ENCODE data around the gene AGXT2.
A peak's percentile ranks its signal among the peaks of the same experiment; 100 is the strongest.
"Not testable (repeated sequence)": the region's sequence is repeated elsewhere in the genome, so short reads cannot be mapped to it uniquely, and the experiment has no call there.

Gene AGXT2

DNA sequence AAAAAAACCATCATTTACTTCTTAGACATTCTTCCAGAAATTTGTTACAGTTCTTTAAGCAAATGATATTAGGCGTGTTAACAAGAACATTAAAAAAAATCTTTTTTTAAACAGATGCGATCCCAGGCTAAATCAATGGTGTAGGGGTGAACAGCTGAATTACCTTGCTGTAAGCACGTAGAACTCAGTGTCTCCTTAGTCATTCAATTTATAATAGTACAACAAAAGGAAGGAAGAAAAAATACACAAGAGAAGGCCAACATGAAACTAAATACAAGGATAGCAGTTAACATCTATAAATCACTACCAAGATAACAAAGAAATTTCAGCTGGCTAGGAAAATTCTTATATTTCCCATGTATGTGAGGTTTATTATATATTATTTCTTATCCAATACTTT, 35.4 kb downstream of the AGXT2 start:
- no peak for DNase-seq

DNA sequence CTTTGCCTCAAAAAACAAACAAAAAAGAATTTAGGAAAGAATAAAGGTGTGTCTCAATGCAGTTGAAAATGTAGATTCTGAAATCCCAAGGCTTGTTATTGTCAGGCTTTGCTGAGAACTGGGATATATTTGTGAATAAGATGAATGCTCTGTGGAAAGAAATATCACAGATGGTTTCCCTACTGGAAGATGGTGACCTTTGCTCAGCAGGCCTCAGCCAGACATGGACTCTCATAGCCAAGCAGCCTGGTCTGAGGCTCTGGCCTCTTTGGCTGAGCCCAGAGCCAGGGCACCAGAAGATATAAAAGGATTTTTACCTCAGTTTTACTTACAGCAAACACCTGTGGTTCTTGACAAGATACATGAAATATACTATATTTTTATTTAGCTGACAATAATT, 37.1 kb downstream of the AGXT2 start:
- no peak for DNase-seq

DNA sequence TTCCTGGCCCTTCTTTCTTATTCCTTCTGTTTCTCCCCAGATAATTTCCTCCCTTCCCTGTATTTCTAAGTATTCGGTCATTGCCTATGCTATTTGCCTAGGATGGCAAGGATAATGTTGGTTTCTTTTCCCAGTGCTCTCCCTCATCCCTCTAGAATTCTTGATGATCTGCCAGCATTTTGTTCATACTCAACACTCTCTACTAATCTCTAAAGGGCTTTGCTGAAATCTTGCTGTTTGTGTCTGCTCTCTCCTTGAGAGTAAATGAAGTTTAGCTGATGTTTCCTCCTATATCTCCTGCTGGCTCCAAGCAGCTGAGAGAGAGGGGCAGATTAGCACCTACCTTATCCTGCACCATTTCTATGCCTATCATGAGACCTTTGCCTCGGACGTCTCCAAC, 38.1 kb downstream of the AGXT2 start:
- DNase-seq, result no peak

DNA sequence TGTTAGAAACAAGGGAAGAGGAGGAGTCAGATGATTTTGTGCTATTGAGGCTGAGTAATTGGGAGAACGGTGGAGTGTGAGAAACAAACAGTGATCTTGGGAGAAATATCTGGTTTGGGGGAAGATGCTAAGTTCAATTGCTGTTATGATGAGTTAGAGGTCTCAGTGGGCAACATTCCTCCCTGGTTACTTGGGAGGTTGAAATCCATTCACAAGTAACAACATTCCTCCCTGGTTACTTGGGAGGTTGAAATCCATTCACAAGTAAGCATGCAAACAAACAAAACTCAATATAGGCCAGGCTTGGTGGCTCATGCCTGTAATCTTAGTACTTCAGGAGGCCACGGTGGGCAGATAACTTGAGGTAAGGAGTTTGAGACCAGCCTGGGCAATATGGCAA, 38.7 kb downstream of the AGXT2 start:
- no peak for DNase-seq

DNA sequence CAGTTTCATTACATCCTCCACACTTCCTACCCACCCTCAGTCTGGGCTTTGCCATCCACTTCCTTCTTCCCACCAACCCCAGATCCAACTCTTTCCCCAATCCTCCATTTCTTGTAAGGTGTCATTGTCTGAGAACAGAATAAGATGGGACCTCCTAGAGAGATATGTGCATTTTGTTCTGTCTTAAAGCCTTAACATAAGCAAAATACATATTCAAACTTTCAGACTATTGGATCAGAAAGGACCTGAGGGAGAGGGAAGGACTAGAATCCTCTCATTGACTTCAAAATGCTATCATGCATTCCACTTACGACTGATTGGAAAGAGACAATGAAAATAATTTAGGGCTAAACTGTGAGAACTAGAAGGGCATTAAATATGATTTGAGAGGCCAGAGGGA, 43.0 kb downstream of the AGXT2 start:
- DNase-seq, result no peak

DNA sequence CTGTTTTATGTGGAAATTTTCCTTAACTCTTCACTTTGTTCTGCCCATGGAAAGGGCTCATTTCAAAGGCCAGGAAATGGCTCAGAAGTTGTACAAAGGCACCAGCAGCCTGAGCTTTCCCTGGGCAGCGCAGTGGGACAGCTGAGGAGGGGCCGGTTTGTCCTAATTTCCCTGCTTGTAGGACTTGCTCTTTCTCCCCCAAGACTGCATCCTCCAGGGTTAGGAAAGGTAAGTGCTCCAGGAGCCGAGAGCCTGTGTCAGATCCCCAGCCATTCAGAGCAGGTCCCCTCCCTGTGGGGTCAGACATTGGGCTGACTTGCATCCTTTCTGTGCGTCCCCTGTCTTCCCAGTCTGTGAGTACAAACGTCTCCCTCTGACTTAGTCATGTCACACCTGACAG, 43.5 kb downstream of the AGXT2 start:
- DNase-seq, result no peak

DNA sequence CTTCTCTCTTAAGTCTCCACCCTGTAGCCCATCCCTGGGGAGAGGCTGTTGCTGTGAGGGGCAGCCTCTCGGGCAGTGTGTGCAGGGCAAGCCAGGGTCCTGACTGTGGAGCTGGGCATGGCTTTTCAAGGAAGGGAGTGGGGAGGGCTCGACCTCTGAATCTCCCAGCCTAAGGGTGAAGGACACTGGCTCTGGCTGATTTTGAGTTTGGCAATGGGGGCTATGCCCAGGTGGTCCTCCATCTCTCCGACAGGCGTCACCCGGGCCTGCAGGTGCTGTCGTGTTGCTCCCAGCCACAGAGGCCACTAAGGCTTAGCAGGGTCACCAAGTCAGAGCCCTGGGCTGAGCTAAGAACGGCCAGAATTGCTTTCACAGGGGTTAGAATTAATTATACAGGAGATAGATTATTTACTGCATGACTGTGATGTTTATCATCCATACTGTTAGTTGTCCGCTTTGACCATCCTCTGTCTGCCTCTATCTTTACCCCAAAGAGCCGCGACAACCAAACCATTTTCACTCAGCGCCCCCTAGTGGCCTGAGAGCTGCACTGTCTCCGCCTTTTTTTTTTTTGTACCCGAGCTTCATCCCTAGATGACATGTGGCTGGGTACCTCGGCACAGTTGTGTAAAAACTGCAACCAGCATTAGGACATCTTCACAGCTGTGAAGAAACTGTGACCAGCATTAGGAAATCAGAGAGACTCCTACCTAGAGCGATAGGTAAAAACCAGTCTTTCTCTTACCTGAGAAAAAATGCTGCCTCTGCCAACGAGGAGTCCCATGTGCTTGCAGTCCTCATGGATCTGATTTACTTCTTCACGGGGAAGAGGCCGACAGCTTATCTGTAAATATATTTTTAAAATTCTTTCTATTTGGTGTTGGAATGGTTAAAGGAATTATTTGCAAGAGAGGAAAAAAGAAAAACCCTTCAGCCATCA, 44.5 kb downstream of the AGXT2 start:
- DNase-seq, result peak; percentile 82

DNA sequence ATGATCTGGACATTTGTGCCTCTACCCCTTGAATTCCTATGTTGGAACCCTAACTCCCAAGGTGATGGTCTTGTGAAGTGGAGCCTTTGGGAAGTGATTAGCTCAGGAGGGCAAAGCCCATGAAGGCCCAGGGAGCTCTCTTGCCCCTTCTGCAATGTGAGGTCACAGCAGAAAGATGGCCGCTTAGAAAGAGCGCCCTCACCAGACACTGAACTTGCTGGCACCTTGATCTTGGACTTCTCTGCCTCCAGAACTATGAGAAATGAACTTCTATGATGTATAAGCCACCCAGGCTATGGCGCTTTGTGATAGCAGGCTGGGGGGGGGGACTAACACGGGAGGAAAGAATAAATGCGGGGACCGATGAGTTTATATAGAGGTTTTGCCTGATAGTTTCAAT, 45.3 kb downstream of the AGXT2 start:
- no peak for DNase-seq

DNA sequence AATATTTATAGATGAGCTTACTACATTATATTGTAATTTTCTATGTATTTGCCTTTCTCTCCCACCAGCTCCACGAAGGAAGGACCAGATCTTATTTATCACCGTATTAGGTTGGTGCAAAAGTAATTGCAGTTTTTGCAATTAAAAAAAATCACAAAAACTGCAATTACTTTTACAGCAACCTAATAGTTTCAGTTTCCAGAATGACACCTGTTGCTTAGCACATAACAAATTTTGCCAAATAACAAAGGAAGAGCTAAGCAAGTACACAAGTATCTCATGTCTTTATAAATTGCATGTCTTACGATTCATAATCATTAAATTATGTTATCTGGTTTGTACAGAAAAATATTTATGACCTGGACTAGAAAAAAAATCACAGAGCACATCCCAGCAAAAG, 45.9 kb downstream of the AGXT2 start:
- no peak for DNase-seq

DNA sequence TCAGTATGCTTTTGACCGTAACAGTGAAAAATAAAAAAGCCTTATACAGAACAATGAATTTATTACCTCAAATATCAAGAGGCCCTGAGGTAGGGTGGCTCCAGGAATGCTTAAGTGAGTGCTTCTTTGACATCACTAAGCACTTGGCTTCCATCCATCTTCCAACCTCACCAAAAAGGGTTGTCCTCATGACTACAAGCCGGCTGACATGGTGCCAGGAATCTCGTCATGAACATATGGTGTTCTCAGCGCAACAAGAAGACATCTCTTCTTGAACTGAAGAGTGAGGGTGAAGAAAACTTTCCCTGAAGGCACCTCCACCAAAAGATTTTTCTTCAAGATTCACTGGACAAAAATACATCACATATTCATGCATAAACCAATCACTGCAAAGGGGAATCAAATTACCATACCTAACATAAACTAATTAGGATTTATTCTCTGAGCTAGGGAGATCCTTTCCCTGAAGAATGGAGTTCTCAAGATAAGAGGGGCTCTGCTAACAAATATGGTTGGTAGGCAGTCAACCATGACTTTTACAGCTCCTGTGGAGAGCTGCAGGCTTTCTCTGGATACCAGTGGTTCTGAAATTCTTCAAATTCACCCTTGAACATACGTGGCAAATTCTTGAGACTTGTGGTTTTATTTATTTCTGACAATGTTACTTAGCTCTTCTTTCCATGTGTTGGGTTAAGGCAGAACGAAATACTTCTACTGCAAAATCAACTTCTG, 49.5 kb downstream of the AGXT2 start:
- no peak for DNase-seq

DNA sequence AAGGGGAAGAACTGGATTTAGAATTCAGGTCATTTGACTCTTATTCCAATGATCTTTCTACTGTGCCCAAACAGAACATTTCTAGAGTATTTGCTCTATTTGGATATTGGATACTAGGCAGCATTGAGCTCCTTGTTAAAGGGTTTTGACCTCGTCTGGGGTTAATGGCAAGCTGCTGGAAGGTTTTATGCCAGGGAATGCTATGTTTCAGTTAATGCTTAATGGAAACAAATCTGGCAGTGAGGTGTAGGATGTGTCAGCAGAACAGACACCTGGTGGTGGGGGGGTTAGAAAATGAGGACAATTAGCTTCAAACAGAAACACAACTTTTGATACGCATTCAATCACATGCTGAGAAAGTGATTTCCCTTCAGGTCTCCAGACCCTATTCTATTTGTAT, 51.5 kb downstream of the AGXT2 start:
- no peak for DNase-seq

DNA sequence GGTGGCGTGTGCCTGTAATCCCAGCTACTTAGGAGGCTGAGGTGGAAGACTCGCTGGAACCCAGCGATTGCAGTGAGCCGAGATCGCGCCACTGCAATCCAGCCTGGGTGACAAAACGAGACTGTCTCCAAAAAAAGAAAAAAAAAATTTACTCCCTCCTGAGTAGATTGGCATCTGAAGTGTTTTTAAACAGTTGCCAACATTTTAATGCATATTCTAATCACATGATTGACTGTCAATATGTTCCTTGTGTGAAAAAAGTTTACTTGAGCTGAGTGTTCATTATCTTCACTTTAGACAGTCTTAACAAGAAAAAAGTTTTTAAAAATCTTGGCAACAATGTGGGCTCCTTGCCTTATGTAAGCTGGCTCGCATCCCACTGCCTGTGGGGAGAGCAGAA, 53.8 kb downstream of the AGXT2 start:
- no peak for DNase-seq

DNA sequence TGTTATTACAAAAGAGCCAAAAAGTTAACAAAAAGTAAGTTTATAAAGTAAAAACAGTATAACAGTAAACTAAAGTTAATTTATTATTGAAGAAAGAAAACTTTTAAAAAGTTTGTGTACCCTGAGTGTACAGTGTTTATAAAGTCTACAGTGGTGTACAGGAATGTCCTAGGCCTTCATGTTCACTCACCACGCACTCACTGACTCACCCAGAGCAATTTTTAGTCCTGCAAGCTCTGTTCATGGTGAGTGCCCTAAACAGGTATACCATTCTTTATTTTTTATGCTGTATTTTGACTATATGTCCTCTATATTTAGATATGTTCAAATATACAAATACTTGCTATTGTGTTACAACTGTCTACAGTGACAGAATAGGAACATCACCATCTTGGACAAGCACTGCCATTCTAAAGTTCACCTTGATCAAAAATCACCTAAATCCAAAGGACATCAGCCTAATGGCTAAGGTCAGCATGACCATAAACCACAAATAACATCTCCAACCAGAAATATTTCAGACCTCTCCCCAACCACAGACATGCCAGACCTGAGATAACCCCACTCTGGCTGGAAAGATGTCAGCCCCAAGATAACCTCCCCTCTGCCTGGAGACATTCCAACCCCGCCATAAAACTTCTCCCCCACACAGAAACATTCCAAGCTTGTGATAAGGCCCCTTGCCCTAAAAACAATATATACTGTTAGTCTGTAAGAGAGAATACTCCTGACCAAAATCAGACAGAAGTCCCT, 56.1 kb downstream of the AGXT2 start:
- DNase-seq, result no peak

DNA sequence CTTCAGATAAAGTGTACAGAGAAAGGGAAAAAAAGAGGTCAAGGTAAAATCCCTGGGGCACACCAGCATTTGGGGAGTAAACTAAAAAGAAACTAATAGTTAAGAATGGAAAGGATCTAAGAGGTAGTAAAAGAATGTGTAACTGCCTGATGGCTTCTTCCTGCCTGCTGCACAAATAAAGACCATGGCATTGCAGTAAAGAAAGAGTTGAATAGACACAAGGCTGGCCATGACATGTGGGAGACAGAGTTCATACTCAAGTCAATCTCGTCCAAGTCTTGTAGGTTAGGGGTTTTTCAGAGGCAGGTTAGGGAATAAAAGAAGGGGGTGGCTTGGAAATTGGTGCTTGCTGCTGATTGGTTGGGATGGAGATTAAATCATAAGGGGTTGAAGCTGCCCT, 60.8 kb downstream of the AGXT2 start:
- no peak for DNase-seq

DNA sequence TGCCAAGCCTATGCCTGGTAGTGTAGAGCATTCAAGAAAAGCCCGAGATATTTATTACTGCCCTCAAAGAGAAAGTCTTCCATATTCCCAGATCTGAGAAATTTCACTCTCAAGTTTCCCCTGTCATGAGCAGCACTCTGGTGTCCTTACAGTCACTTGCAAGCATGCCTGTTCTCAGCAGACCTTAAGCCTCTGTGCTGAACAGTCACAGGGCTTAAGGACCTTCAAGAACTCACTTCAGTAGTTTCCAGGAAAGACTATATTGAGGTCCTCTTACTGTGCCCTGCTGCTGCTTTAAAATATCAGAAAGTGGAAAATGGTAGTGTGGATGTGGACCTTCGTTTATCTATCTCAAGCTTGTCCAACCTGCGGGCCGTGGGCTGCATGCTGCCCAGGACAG, 64.9 kb downstream of the AGXT2 start:
- no peak for DNase-seq

DNA sequence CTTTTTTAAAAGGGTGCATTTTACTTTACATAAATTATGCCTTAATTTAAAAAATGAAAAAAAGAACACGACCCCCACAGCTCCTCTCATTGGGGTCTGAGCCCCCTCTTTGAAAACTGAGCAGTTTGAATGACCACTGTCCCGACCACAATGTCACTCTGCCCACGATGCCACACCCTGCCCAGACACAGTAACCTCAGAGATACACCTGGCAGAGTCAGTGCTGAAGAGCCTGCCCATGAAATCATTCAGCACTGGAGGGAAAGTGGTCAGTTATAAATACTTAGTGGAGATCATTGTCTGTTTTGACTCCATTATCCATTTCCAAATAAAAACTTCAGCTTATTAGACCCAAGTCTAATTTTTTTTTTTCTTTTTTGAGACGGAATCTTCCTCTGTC, 69.1 kb downstream of the AGXT2 start:
- no peak for DNase-seq

DNA sequence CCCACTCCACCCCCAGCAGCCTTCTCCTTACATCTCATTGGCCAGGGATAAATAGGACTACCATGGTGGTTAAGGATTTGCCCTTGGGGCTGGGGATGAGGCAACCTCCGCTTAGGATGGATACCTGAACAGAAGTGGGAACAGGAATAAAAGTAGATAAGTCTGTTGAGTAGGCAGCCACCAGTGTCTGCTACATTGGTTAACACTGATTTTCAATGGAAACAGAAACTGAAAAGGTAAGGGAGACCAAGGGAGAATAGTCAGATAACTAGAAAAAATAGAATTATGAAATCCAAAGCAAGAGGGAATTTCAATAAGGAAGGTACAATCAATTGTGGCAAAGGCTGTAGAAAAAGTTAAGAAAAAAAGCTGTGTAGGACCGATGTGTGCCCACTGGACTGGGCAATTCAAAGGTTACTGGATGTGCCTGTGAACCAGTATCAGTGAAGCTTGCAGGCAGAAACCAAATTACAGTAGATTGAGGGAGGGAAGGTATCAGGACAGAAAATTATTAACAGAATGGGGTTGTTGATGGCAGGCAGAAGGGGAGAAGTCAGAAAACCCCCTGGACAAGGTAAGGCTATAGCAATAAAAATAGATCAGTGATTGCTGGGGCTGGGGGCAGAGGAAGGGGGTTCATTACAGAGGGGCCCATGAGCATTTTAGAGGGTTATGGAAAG, 69.7 kb downstream of the AGXT2 start:
- no peak for DNase-seq

DNA sequence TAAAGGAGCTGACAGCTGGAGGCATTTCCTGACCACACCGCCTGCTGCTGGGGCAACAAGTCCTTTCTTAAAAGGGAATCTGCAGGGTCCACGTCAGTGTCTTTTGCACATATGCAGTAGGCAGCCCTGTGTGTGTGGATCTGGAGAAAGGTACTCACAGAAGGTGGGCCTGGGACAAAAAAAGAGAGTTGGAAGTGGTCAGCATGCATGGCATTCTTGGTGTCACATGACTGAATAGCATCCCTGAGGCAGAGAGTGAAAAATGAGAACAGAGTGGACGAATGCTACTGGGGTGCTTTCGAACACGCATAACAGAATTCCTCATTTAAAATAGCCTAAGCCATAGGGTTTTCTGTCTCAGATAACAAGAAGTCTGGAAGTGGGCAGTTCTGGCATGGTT, 71.4 kb downstream of the AGXT2 start:
- DNase-seq, result no peak

DNA sequence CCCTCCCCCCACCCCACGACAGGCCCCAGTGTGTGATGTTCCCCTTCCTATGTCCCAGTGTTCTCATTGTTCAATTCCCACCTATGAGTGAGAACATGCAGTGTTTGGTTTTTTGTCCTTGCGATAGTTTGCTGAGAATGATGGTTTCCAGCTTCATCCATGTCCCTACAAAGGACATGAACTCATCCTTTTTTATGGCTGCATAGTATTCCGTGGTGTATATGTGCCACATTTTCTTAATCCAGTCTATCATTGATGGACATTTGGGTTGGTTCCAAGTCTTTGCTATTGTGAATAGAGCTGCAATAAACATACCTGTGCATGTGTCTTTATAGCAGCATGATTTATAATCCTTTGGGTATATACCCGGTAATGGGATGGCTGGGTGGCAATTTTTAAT, 76.1 kb downstream of the AGXT2 start:
- DNase-seq, result not testable (repeated sequence)

DNA sequence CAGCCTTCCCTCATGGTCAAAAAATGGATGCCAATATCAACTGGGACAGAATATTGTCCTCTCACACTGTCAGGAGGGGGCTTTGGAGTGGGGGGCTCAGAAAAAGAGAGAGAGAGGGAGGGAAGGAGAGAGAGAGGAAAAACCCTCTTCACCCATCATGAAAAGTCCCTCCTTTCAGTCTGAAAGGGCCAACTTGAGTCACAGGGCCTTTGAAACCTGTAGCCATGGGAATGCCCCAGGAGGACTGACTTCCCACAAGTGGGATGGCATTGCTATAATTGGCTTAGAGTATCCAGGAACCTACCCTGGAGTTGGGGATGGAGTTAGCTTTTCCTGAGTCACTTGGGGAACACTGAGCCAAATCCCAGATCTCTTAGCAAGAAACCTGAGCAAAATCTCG, 77.2 kb downstream of the AGXT2 start:
- DNase-seq, result no peak

DNA sequence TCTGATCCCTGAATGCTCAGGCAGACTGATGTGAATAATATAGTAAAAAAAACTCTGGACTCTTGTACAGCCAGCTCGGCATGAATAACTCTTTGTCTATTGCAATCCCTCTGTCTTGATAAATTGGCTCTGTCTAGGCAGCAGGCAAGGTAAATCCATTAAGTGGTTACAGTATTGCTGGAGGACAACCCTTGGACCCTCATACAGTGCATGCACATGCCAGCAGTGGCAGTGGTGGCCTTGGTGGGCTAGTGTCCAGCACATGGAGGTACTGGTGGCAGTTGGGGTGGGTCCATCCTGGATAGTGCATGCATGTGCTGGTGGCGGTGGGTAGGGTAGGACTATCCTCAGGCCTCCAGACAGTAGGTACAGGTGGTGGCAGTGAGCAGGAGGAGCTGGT, 79.5 kb downstream of the AGXT2 start:
- DNase-seq, result no peak

DNA sequence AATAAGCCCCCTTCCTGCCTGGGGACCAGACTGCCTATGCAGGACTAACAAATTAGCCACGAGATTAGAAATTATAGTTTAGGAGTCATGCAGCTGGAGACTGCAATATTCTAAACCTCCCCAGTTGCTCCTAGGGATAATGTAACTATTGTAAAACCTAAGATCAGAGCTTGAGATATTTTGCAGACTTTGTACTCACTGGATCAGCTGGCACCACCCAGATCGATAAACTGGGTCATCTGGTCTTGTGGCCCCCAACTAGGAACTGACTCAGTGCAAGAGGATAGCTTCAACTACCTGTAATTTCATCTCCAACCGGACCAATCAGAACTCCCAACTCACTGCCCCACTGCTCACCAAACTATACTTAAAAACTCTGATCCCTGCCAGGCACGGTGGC, 80.2 kb downstream of the AGXT2 start:
- no peak for DNase-seq

DNA sequence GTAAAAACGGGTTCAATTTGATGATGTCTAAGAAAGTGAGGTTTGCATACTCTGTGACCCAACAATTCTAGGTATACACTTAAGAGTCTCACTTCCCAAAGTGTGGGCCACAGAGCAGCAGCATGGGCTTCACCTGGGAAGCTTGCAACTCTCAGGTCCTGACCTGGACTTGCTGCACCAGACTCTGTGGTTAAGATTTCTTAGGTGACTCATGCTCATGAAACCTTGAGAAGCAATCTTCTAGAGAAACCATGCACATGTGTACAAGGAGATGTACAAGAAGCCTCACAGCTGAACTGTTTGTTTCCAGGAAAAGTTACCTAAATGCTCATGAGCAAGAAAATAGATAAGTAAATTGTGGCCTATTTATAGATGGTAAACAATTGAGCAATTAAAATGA, 88.4 kb downstream of the AGXT2 start:
- DNase-seq, result peak; percentile 59

All from activated CD8-positive, alpha-beta memory T cell treated with anti-CD3 and anti-CD28 coated beads for 24 hours (primary cell).